HCT116 (cell line): ENCODE measurements around the gene CDC42EP5.

ENCODE experiments used
- MAX ChIP-seq: IDR thresholded peaks from 2 replicates; pipeline ENCODE4 v1.6.1; 2012
- POLR2A ChIP-seq: IDR thresholded peaks from 2 replicates; pipeline ENCODE4 v1.7.0; 2011; ENCODE audit warnings: borderline replicate concordance; ENCODE audit not compliant: insufficient read depth, insufficient read length; ENCODE audit errors: extremely low read depth

GRCh38 chr19:54440641-54441040 is 32.5 kb downstream of the CDC42EP5 start:
- TF ChIP-seq POLR2A: no peak
- no peak for TF ChIP-seq MAX
